Articular chondrocyte of knee joint (primary cell): ENCODE results near the gene GJA5. TPM values are rescaled to one million over a fixed set of nuclear protein-coding genes. Genes with fewer than 3 reads are reported as not detected.

Source experiments
- total RNA-seq: library from RNA; depleted of rRNA; stranded (reverse); fragments of >200 nt; gene quantifications from 2 replicates; pipeline ENCODE4 v1.2.3, GENCODE V29; 2012

The GJA5 gene
- total RNA-seq, result not detected in 2 replicates

DNA sequence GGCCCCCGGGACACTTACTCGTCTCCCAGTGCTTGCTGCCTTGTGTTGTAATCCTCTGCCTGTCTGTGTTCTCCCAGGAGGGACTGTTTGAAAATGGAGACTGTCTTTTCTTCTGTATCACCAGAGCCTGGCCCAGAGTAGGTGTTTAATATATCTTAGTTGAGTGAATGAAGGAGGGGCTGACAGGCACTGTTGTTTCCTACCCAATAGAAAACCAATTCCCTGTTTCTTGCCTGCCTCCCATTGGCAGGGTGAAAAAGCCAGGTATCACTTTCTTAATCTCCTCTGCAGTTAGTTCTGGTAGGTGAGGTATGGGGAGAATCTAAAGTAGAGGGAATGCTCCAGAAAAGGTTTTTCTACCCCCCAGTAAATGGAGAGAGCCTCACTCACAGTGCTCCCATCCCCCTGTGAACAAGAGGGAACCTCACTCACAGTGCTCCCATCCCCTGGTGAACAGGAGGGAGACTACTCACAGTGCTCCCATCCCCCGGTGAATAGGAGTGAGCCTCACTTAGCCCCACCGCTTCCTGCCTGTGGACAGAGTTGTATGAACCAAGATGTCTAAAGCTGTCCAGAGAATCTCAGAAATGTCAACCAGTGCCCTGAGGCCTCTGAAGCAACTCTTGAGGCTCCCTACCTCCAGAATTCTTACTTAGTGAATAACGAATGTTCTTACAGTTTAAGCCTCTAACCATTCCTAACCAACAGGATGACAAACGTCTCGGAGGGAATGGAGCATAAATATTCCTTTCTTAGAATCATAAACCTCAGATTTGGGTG is at the start of gene GJA5:
Gene GJA5 (minus strand): TSS at position 122 of the 780 bp plus-strand sequence. CDS start 1,364 bp downstream, outside the sequence.

Other genes starting within 250 kb of the GJA5 start
- 7.1 and 10.3 TPM in 2 replicates for gene BCL9, start 219.1 kb downstream of the GJA5 start, total RNA-seq
- gene ACP6, start 90.1 kb downstream of the GJA5 start, total RNA-seq, result 4.6 and 5.0 TPM in 2 replicates
- gene GJA8, start 142.2 kb upstream of the GJA5 start, total RNA-seq, result not detected in 2 replicates
- gene GPR89B, start 167.8 kb upstream of the GJA5 start, total RNA-seq, result 18.8 and 21.4 TPM in 2 replicates